Astrocyte (in vitro differentiated cells and primary cell): ENCODE results near the gene TRIM3.
A peak's percentile ranks its signal among the peaks of the same experiment; 100 is the strongest.

Experiments
- EZH2 ChIP-seq: IDR thresholded peaks from 2 replicates; pipeline ENCODE4 v1.6.1; 2012; ENCODE audit warnings: mild to moderate bottlenecking, low read length, inconsistent platforms; ENCODE audit not compliant: insufficient read depth
- TF ChIP-seq, protein P1 (sequence below): IDR thresholded peaks from 2 replicates; pipeline ENCODE4 v1.5.1; 2011; ENCODE audit warnings: low read depth, mild to moderate bottlenecking, inconsistent platforms, low read length, moderate library complexity; ENCODE audit not compliant: insufficient read depth

- TF ChIP-seq, protein P1, sequence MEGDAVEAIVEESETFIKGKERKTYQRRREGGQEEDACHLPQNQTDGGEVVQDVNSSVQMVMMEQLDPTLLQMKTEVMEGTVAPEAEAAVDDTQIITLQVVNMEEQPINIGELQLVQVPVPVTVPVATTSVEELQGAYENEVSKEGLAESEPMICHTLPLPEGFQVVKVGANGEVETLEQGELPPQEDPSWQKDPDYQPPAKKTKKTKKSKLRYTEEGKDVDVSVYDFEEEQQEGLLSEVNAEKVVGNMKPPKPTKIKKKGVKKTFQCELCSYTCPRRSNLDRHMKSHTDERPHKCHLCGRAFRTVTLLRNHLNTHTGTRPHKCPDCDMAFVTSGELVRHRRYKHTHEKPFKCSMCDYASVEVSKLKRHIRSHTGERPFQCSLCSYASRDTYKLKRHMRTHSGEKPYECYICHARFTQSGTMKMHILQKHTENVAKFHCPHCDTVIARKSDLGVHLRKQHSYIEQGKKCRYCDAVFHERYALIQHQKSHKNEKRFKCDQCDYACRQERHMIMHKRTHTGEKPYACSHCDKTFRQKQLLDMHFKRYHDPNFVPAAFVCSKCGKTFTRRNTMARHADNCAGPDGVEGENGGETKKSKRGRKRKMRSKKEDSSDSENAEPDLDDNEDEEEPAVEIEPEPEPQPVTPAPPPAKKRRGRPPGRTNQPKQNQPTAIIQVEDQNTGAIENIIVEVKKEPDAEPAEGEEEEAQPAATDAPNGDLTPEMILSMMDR: peak; percentile 2
- no peak for TF ChIP-seq EZH2
Observed at GRCh38 chr11:6474413-6474792, 662 bp upstream of the TRIM3 start.
